Fibroblast of peridontal ligament (primary cell): ENCODE measurements around the gene STARD3.

Experiments
- DNase-seq: peaks from one replicate; pipeline ENCODE4 v3.0.0-alpha.2; 2010; ENCODE audit errors: extremely low read depth

The STARD3 gene

DNA sequence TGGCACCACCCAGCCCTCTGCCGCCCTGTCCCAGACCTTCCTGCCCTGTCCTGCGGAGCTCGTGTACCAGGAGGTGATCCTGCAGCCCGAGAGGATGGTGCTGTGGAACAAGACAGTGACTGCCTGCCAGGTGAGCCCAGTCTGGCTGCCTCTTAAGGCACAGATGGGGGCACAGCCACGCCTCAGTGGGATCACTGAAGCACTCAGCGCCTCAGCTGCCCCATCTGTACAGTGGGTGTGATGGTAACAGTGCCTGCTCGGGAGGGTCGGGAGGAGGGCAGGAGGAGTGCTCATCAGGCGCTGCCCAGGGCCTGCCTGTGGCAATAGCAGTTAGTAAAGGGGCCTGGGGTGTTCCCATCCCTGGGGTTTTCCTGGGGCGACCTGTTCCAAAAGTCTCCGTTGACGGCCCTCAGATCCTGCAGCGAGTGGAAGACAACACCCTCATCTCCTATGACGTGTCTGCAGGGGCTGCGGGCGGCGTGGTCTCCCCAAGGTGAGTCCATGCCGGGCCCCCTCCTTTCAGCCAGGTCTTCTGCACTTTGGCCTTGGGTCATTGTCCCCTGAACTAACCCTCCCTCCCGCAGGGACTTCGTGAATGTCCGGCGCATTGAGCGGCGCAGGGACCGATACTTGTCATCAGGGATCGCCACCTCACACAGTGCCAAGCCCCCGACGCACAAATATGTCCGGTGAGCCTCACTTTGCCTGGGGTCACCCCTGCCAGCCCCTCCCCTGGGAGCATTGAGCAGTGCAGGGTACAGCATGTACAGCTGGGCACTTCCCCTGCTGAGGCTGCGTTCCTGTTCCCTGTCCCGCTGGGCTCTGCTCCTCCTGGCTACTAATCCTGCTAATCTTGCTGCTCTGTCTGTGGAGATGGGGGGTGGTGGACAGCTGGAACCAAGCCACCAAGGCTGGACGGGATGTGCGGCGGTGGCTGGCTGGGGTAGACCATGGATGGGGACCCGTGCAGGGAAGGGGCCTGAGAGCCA is 23.7 kb downstream of the STARD3 start:
- DNase-seq = no peak

DNA sequence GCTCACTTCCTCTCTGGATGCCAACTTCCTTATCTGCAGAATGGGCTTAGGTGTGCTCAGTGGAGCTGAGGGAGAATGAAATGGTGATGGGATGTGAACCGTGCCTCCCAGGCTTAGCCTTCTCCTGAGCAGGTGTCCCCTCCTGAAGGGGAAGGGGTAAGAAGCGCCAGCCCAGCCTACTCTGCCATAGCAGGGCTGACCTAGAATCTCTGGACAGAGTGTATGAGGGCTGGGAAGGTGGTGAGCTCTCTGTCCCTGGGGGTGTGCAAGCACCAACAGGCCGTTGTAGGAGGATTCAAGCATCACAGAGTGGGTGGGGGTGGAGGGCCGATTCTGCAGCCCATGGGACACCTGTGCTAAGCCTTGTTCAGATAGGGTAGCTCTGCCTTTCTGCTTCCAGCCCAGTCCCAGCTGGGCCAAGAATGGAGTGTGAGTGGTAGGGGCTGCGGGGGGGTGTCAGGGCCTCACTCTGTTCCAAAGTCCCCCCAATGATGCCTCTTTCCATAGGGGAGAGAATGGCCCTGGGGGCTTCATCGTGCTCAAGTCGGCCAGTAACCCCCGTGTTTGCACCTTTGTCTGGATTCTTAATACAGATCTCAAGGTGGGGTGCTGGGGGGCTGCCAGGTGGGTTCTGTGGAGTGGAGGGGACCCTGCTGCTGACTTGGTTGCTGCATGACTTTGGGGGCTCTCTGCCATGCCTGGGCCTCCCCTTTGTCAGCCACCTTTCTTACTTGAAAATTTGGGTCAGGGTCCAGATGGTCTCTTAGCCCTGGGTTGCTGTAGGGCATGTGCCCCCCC is 25.0 kb downstream of the STARD3 start:
- DNase-seq = no peak

DNA sequence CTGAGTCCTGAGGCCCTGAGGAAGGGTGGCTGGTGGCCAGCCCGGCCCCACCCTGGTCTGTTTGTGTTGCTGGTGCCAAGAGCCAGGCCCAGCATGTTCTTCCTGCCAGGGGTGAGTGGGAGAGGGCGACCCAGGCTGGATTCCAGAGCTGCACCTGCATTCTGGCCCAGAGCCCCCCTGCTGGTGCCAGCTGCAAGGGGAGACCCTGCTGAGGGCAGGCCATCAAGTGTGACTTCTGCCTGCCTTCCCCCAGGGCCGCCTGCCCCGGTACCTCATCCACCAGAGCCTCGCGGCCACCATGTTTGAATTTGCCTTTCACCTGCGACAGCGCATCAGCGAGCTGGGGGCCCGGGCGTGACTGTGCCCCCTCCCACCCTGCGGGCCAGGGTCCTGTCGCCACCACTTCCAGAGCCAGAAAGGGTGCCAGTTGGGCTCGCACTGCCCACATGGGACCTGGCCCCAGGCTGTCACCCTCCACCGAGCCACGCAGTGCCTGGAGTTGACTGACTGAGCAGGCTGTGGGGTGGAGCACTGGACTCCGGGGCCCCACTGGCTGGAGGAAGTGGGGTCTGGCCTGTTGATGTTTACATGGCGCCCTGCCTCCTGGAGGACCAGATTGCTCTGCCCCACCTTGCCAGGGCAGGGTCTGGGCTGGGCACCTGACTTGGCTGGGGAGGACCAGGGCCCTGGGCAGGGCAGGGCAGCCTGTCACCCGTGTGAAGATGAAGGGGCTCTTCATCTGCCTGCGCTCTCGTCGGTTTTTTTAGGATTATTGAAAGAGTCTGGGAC is 25.8 kb downstream of the STARD3 start:
- DNase-seq = no peak

DNA sequence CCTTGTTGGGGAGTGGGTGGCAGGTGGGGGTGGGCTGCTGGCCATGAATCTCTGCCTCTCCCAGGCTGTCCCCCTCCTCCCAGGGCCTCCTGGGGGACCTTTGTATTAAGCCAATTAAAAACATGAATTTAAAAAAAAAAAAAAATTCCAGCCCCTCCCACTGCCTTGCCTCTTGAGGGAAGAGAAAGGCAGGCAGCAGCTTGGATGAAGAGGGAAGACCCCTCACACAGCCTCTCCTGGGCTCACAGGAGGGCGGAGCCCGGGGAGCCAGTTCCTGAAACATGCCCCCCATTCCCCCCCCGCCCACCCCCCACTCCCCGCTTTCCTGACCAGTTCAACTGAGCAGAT is 26.4 kb downstream of the STARD3 start:
- DNase-seq = no peak

DNA sequence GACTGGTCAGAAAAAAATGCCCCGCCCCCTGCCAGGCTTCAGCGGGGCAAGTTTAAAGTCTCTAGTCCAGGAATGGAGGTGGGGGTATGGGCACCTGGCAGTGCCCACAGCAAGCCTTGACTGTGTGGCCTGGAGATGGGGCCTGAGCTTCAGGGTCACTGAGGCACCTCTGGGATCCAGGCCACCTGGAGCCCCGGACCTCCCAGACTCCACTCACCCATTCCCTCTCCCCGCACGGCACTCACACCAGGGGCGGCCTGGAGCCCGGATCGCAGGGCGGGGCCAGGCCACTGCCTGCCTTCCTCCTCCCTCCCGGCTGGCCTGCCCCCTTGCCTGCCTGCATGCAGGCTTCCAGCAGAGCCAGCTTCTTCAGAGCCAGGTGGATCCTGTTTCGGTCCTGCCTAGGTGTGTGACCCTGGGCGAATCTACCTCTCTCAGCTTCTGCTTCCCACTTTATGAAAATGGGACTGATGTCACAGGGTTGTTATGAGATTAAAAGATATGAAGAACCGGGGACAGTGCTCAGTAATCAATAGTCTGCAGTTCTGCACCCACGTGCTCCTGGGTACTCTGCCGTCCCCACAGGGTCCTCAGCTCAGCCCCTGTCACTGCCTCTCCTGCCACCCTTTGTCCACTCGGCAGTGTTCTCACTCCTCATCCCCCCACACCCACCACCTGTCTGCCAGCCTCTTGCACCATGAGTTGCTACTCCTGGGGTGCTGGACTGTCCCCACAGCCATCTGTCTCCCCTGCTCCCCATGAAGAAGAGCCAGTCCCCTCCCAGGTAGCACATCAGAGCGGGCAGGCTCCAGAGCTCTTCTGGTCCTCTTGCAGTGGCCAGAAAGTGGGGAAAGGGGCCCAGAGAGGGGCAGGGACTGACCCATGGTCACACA is 27.0 kb downstream of the STARD3 start:
- DNase-seq = no peak

DNA sequence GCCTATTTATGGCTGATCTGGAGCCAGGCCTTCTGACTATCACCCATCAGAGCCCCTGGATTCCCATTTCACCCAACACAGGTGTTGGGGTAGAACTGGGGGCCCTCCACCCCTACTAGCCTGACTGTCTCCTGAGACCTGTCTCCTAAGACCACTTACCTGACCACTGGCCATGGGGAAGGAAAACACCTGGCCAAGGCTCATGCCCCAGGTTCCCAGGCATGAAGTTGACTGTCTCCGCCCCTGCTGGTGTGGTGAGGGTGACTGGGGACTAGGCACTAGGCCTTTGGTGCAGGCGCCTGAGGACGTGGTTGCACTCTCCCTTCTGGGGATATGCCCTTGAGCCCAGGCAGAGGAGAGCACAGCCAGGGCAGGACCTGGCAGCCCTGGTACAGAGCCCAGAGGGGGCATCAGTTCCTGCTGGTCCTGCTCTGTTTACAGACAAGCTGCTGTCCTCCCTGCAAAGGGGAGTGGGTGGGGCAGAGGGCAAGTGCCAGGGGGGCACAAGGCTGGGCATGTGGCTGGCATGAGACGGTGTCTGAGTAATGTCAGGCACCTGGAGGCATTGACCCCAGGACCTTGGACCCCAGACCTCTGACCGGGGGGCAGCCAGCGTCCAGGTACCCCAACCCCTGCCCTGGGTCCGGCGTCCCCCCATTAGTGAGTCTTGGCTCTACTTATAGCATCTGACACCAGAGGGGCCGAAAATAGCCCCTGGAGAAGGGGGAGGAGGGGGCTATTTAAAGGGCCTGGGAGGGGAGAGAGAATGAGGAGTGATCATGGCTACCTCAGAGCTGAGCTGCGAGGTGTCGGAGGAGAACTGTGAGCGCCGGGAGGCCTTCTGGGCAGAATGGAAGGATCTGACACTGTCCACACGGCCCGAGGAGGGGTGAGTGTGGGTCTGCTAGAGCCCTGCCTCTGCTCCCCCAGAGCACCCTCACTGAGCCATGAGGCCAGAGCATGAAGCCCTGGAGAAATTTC is 27.9 kb downstream of the STARD3 start, which contains the start of gene TCAP:
TCAP (plus strand) TSS at position 769 of the 981 bp plus-strand sequence; CDS start at position 780, 11 bp downstream.
- no peak for DNase-seq

DNA sequence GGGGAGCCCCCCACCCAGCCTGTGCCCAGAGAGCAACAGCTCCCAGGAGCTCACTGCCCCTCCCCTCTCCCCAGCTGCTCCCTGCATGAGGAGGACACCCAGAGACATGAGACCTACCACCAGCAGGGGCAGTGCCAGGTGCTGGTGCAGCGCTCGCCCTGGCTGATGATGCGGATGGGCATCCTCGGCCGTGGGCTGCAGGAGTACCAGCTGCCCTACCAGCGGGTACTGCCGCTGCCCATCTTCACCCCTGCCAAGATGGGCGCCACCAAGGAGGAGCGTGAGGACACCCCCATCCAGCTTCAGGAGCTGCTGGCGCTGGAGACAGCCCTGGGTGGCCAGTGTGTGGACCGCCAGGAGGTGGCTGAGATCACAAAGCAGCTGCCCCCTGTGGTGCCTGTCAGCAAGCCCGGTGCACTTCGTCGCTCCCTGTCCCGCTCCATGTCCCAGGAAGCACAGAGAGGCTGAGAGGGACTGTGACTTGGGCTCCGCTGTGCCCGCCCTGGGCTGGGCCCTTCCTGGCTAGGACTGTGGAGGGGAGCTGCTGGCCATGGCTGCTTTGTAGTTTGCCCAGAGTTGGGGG is 28.8 kb downstream of the STARD3 start:
- DNase-seq = no peak

DNA sequence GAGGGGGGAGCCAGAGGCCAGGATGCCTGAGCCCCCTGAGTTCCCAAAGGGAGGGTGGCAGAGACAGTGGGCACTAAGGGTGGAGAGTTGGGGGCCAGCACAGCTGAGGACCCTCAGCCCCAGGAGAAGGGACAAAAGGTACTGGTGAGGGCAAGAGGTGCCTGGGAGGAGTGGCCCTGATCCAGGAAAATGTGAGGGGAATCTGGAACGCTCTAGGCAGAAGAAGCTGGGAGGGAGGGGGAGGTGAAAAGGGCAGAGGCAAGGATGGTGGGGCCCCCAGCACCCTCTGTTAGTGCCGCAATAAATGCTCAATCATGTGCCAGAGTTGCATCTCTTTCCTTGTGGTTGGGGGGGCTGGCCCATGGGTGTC is 29.3 kb downstream of the STARD3 start:
- no peak for DNase-seq

DNA sequence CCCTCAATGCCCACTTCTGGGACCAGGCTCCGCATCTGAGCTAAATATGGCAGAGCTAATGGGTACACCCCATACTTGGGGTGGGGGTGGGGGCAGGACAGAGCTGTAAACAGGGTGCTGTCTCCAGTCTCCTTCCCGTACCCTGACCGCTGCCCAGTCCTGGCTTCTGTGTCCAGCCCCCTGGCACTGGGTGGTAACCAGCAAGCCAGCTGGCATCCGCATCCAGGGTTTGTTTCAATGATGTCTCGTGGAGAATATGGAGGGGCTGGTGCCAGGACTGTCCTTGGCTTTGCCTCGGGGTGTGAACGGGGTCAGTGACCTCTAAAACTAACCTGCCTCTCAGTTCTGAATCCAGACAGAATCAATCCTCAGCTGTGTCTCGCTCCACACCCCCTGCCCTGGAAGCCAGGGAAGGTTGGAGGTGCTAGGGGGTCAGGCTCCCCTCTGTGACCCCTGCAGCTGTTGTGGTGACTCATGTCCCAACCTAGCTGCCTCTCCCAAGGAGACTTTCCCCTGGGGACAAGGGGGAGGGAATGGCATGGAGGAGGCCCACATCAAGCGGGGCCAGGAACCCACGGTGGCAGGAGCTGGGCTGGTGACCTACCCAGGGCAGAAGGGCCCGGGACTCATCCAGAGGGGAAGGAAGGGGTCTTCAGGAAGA is 29.8 kb downstream of the STARD3 start:
- DNase-seq = no peak

DNA sequence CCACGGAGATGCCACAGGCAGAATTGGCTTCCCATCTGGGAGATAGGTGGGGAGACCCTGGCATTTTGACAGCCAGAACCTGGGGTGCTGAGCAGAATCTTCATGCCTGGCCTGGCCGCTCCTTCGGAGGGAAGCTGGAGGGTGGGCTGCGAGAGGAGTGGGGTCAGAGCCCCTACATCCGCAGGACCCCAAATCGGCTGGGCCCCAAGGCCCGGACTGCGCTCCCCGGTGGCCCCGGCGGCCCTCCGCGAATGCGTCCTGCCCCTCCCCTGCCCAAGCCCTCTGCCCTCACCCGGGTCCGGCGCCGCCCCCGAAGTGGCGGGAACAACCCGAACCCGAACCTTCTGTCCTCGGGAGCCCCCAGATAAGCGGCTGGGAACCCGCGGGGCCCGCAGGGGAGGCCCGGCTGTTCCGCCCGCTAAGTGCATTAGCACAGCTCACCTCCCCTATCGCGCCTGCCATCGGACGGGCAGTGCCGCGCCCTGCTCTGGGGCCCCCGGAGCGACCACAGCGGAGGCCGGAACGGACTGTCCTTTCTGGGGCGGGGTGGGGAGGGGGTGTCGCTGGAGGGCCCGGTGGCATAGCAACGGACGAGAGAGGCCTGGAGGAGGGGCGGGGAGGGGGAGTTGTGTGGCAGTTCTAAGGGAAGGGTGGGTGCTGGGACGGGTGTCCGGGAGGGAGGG is 30.5 kb downstream of the STARD3 start:
- no peak for DNase-seq

DNA sequence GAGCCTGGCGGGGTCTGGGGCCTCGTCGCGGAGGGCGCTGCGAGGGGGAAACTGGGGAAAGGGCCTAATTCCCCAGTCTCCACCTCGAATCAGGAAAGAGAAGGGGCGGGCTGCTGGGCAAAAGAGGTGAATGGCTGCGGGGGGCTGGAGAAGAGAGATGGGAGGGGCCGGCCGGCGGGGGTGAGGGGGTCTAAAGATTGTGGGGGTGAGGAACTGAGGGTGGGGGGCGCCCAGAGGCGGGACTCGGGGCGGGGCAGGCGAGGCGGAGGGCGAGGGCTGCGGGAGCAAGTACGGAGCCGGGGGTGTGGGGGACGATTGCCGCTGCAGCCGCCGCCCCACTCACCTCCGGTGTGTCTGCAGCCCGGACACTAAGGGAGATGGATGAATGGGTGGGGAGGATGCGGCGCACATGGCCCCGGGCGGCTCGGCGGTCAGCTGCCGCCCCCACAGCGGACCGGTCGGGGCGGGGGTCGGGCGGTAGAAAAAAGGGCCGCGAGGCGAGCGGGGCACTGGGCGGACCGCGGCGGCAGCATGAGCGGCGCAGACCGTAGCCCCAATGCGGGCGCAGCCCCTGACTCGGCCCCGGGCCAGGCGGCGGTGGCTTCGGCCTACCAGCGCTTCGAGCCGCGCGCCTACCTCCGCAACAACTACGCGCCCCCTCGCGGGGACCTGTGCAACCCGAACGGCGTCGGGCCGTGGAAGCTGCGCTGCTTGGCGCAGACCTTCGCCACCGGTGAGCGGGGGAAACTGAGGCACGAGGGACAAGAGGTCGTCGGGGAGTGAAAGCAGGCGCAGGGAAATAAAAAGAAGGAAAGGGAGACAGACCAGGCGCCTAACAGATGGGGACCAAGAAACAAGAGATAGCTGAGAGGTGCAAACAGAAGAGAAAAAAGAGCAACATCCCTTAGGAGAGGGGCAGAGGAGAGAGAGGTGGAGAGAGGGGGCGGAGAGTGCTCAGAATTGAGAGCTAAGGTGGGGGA is 31.3 kb downstream of the STARD3 start, which contains the start of gene PNMT:
PNMT (plus strand) TSS at position 509 of the 980 bp plus-strand sequence; CDS start at position 532, 23 bp downstream.
- DNase-seq = peak; percentile 29

DNA sequence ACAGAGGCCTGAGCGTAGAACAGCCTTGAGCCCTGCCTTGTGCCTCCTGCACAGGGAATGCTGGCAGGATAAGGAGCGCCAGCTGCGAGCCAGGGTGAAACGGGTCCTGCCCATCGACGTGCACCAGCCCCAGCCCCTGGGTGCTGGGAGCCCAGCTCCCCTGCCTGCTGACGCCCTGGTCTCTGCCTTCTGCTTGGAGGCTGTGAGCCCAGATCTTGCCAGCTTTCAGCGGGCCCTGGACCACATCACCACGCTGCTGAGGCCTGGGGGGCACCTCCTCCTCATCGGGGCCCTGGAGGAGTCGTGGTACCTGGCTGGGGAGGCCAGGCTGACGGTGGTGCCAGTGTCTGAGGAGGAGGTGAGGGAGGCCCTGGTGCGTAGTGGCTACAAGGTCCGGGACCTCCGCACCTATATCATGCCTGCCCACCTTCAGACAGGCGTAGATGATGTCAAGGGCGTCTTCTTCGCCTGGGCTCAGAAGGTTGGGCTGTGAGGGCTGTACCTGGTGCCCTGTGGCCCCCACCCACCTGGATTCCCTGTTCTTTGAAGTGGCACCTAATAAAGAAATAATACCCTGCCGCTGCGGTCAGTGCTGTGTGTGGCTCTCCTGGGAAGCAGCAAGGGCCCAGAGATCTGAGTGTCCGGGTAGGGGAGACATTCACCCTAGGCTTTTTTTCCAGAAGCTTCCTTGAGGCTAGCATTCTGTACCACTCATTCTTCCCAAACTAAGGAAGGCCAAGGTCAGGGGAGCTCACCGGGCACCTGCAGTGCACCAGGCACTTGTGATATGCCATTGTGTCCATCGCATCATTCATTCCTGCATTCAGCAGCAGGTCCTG is 33.2 kb downstream of the STARD3 start:
- DNase-seq = no peak

DNA sequence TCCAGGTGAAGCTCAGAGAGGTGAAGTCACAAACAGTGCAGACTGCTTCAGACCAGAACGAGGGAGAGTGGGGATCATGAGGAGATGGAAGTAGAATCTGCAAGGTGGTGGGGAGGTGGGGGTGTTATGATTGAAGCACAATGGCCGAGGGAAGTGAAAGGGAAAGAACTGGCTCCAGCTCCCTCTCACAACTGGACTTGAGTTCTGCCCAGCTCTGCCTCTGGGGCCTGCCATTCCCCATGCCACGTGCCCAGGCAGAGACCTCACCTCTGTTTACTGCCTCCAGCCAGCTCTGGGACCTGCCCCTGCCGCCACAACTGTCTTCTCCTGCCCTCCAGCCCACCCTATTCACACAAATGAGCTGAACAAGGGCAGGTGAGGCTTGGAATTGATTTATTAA is 33.8 kb downstream of the STARD3 start:
- no peak for DNase-seq

DNA sequence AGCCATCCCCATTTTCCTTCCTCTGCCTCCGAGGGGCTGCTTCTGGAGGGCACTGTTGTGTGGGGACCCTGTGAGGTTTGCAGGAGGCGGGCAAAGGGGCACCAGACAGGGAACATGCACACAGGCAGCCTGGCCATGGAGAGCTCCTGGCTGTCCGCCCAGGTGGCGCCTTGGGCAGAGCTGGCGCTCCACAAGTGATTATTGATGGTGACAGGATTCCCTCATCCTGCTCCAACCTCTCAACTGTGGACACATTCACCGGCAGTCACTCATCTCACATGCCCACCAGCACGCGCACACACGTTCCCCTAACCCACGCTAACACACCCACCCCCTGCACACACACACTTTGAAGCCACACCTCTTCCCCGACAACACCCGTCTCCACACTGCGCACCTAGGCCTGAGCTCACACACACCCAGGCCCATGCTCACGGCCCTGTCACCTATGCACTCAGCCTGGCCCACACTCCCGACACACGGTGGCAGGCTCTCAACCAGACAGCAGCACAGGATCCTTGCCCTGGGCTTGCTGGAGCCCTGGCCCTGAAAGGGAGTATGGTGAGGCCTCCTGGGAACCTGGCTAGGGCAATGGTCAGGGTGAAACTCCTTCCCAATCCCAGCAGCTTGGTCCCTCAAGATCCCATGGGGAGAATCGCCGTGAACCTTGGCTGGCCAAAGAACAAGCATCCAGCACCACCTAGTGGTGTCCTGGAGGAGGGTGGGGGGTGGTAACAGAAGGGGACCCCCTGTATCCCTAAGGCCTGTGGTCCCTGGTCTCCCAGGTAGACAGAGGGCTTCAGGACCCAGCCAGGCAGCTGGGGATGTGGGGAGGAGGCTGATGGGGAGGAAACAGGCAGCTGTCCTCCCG is 34.9 kb downstream of the STARD3 start:
- DNase-seq = peak; percentile 21
